SK-N-SH (cell line): ENCODE results near the gene KIF6. TPM values are rescaled to one million over a fixed set of nuclear protein-coding genes. Genes with fewer than 3 reads are reported as not detected.

Experiments used
- CTCF ChIA-PET: fragments of 300-600, 350-600 bp; formaldehyde crosslinking; extraction: SDS; loops from one replicate; lab custom pipeline; 2021; lab: Yijun Ruan, JAX
- POLR2A ChIA-PET: fragments of 350-600 bp; sonication (Branson Sonifier 250); formaldehyde crosslinking; extraction: SDS; loops from one replicate; lab custom pipeline; 2020; ENCODE audit warnings: antibody characterized with exemption, inconsistent platforms; lab: Yijun Ruan, JAX
- DNase-seq: peaks from one replicate; pipeline ENCODE4 v3.0.0; 2012
- H2AFZ ChIP-seq: fragments of 200-600 bp; sonication (generic); 2 replicates; pipeline ENCODE4 v1.8.1; 2016; ENCODE audit warnings: antibody characterized with exemption, mild to moderate bottlenecking, low read depth
- H3F3A ChIP-seq: fragments of 200-600 bp; sonication (generic); replicated peaks from 2 replicates; pipeline ENCODE3; 2016; ENCODE audit warnings: antibody characterized with exemption, mild to moderate bottlenecking; ENCODE audit not compliant: insufficient read depth
- H3K27ac ChIP-seq, 2 experiments: fragments of 200-500 bp in 1 of 2; fragments of 200-600 bp in 1 of 2; sonication (Bioruptor generic) in 1 of 2; sonication (generic), shearing (Covaris generic) in 1 of 2; 2 replicates each; pipeline versions ENCODE4 v1.5.1 to v1.6.1; 2014 to 2016; ENCODE audit warnings: low read depth in 2 of 2, inconsistent platforms in 1 of 2, low read length in 1 of 2, mild to moderate bottlenecking in 1 of 2, mixed read lengths in 1 of 2
- H3K27me3 ChIP-seq: fragments of 200-600 bp; sonication (generic), shearing (Covaris generic); 2 replicates; pipeline ENCODE4 v1.6.1; 2016; ENCODE audit warnings: mixed run types; ENCODE audit not compliant: insufficient read depth
- H3K36me3 ChIP-seq, 2 experiments: fragments of 200-500 bp in 1 of 2; fragments of 200-600 bp in 1 of 2; sonication (Bioruptor generic) in 1 of 2; sonication (generic) in 1 of 2; replicated peaks in 1 of 2; 2 replicates each; pipeline versions ENCODE3 to v1.5.1; 2014 to 2016; ENCODE audit warnings: low read length in 1 of 2, mild to moderate bottlenecking in 1 of 2; ENCODE audit not compliant: insufficient read depth in 2 of 2, control insufficient read depth in 1 of 2
- H3K4me1 ChIP-seq, 2 experiments: fragments of 200-500 bp in 1 of 2; fragments of 200-600 bp in 1 of 2; sonication (Bioruptor generic) in 1 of 2; sonication (generic), shearing (Covaris generic) in 1 of 2; 2 replicates each; pipeline versions ENCODE4 v1.5.1 to v1.6.1; 2014 to 2016; ENCODE audit warnings: low read depth in 1 of 2, low read length in 1 of 2, mixed run types in 1 of 2; ENCODE audit not compliant: insufficient read depth in 2 of 2, control insufficient read depth in 1 of 2
- H3K4me2 ChIP-seq: fragments of 200-600 bp; sonication (generic), shearing (Covaris generic); 2 replicates; pipeline ENCODE4 v1.6.1; 2017; ENCODE audit warnings: mixed run types
- H3K4me3 ChIP-seq, 2 experiments: fragments of 200-500 bp in 1 of 2; fragments of 200-600 bp in 1 of 2; sonication (Bioruptor generic) in 1 of 2; sonication (generic), shearing (Covaris generic) in 1 of 2; 2 replicates each; pipeline versions ENCODE4 v1.5.1 to v1.8.1; 2014 to 2016; ENCODE audit warnings: low read depth in 2 of 2, inconsistent platforms in 1 of 2, low read length in 1 of 2, mild to moderate bottlenecking in 1 of 2, mixed read lengths in 1 of 2, moderate library complexity in 1 of 2
- H3K79me2 ChIP-seq: fragments of 200-600 bp; sonication (generic); 2 replicates; pipeline ENCODE4 v1.8.1; 2017; ENCODE audit warnings: mild to moderate bottlenecking; ENCODE audit not compliant: insufficient read depth
- H3K9ac ChIP-seq: fragments of 200-600 bp; sonication (generic); 2 replicates; pipeline ENCODE4 v1.6.1; 2017; ENCODE audit warnings: mixed run types
- H3K9me2 ChIP-seq: fragments of 200-600 bp; sonication (generic); 2 replicates; pipeline ENCODE4 v1.6.1; 2017; ENCODE audit warnings: mixed run types
- H3K9me3 ChIP-seq: fragments of 200-600 bp; sonication (generic); 2 replicates; pipeline ENCODE4 v1.6.1; 2017; ENCODE audit warnings: mixed run types, mild to moderate bottlenecking, moderate library complexity
- H4K20me1 ChIP-seq: fragments of 200-600 bp; sonication (generic); 2 replicates; pipeline ENCODE4 v1.6.1; 2017; ENCODE audit warnings: mild to moderate bottlenecking, mixed run types; ENCODE audit not compliant: insufficient read depth
- CHD2 ChIP-seq: fragments of 150-350 bp; IDR thresholded peaks from 2 replicates; pipeline ENCODE4 v1.6.1; 2018; ENCODE audit warnings: low read length; ENCODE audit not compliant: partially characterized antibody
- EP300 ChIP-seq, 2 experiments: IDR thresholded peaks; 2 replicates each; pipeline versions ENCODE4 v1.4.0 to v1.6.1; 2012; ENCODE audit warnings: borderline replicate concordance in 1 of 2, low read depth in 1 of 2, low read length in 1 of 2
- EZH2phosphoT487 ChIP-seq: fragments of 200-600 bp; sonication (generic); IDR thresholded peaks from 2 replicates; pipeline ENCODE4 v1.6.1; 2017; ENCODE audit warnings: low read depth, mixed run types, mild to moderate bottlenecking, antibody characterized with exemption, moderate library complexity, borderline replicate concordance
- FOXJ3 ChIP-seq: sonication (generic); formaldehyde crosslinking; IDR thresholded peaks from 2 replicates; pipeline ENCODE4 v1.5.1; 2020; ENCODE audit warnings: mild to moderate bottlenecking, missing genetic modification reagents
- GABPA ChIP-seq: IDR thresholded peaks from 2 replicates; pipeline ENCODE4 v1.4.0; 2012; ENCODE audit warnings: low read depth, mild to moderate bottlenecking
- JUND ChIP-seq: IDR thresholded peaks from 2 replicates; pipeline ENCODE4 v1.4.0; 2012
- MAX ChIP-seq: IDR thresholded peaks from 2 replicates; pipeline ENCODE4 v1.4.0; 2012; ENCODE audit warnings: low read depth
- MEF2A ChIP-seq: IDR thresholded peaks from 2 replicates; pipeline ENCODE4 v1.4.0; 2012; ENCODE audit warnings: low read depth, borderline replicate concordance
- PBX3 ChIP-seq: IDR thresholded peaks from 2 replicates; pipeline ENCODE4; 2012
- RXRA ChIP-seq: IDR thresholded peaks from 2 replicates; pipeline ENCODE4 v1.4.0; 2012; ENCODE audit warnings: low read depth, mild to moderate bottlenecking, borderline replicate concordance
- TAF1 ChIP-seq: IDR thresholded peaks from 2 replicates; pipeline ENCODE4 v1.6.1; 2012; ENCODE audit warnings: low read depth, mild to moderate bottlenecking, low read length, moderate library complexity, borderline replicate concordance
- TCF12 ChIP-seq: IDR thresholded peaks from 2 replicates; pipeline ENCODE4 v1.4.0; 2012
- USF2 ChIP-seq: fragments of 150-350 bp; IDR thresholded peaks from 2 replicates; pipeline ENCODE4 v1.6.1; 2017; ENCODE audit warnings: antibody characterized with exemption, low read length, low read depth, borderline replicate concordance
- WGBS: methylation state at CpG from one replicate; pipeline ENCODE4 v1.1.6; 2017; ENCODE audit warnings: low lambda C conversion rate; 5-methylcytosine and 5-hydroxymethylcytosine counted together
- polyA plus RNA-seq, 3 experiments: library from polyadenylated mRNA; depleted of rRNA; stranded (reverse); fragments of >200 nt; gene quantifications; 2 replicates each; pipeline ENCODE4 v1.2.3, GENCODE V29; 2012
- TF ChIP-seq, protein P1 (sequence below): IDR thresholded peaks from 2 replicates; pipeline ENCODE4 v1.6.1; 2012; ENCODE audit warnings: mild to moderate bottlenecking, low read depth, low read length, moderate library complexity
- TF ChIP-seq, protein P2 (sequence below): fragments of 200-600 bp; sonication (generic); IDR thresholded peaks from 2 replicates; pipeline ENCODE4 v1.6.1; 2017; ENCODE audit warnings: antibody characterized with exemption, mild to moderate bottlenecking, moderate library complexity
- TF ChIP-seq, protein P3 (sequence below): IDR thresholded peaks from 2 replicates; pipeline ENCODE4 v1.4.0; 2012; ENCODE audit warnings: low read depth, borderline replicate concordance

The KIF6 gene
- polyA plus RNA-seq, 1 of the 3 experiments (the other 2 are of a cell fraction), result 0.13 TPM

DNA sequence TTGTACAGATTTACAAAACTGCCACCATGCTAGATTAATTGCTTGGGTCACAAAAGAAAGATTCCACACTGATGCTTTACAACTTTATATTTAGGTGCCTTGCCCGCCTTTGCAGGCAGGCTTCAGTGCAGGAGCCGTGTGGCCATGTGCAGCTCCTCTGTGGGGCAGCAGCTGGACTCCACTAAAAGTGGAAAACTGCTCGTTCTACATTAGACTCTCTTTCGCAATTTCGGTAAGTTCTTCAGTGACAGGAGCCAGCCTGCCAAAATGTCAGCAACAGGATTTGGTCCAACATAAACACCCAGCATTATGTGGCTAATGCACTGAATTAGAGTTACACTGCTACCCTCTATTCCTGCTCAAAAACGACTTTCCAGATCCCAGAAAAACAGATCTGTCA lies 228.3 kb downstream of the KIF6 start:
- Histone ChIP-seq H3K4me2 (no peak overlapping the region), H2AFZ (no peak overlapping the region), H3K79me2 (no peaks in the 10 kb centered on the region), H3K4me1 (no peaks in the 10 kb centered on the region), H3K9me2 (no peaks in the 10 kb centered on the region), H3K9me3 (no peaks in the 10 kb centered on the region), H3K9ac (no peak overlapping the region), H3F3A (no peaks in the 10 kb centered on the region), H3K36me3 (no peaks in the 10 kb centered on the region), H3K27ac (no peak overlapping the region), H3K4me3 (no peak overlapping the region), H4K20me1 (no peaks in the 10 kb centered on the region), H3K27me3 (no peaks in the 10 kb centered on the region)
- CTCF ChIA-PET, result no interaction called here
- no peak for DNase-seq
- POLR2A ChIA-PET, result no interaction called here
- WGBS, result 24% methylated on average over 6 of the region's 6 CpGs
- no peak for TF ChIP-seq USF2
- TF ChIP-seq PBX3, result no peak
- no peak for TF ChIP-seq EZH2phosphoT487
- TF ChIP-seq, protein P1, sequence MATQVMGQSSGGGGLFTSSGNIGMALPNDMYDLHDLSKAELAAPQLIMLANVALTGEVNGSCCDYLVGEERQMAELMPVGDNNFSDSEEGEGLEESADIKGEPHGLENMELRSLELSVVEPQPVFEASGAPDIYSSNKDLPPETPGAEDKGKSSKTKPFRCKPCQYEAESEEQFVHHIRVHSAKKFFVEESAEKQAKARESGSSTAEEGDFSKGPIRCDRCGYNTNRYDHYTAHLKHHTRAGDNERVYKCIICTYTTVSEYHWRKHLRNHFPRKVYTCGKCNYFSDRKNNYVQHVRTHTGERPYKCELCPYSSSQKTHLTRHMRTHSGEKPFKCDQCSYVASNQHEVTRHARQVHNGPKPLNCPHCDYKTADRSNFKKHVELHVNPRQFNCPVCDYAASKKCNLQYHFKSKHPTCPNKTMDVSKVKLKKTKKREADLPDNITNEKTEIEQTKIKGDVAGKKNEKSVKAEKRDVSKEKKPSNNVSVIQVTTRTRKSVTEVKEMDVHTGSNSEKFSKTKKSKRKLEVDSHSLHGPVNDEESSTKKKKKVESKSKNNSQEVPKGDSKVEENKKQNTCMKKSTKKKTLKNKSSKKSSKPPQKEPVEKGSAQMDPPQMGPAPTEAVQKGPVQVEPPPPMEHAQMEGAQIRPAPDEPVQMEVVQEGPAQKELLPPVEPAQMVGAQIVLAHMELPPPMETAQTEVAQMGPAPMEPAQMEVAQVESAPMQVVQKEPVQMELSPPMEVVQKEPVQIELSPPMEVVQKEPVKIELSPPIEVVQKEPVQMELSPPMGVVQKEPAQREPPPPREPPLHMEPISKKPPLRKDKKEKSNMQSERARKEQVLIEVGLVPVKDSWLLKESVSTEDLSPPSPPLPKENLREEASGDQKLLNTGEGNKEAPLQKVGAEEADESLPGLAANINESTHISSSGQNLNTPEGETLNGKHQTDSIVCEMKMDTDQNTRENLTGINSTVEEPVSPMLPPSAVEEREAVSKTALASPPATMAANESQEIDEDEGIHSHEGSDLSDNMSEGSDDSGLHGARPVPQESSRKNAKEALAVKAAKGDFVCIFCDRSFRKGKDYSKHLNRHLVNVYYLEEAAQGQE, result no peak
- TF ChIP-seq TAF1, result no peak
- TF ChIP-seq EP300 (IDR thresholded peaks at IDR 0.05; ENCODE audit: borderline replicate concordance in 1 of 2, low read depth in 1 of 2, low read length in 1 of 2), result no peak
- TF ChIP-seq, protein P2, sequence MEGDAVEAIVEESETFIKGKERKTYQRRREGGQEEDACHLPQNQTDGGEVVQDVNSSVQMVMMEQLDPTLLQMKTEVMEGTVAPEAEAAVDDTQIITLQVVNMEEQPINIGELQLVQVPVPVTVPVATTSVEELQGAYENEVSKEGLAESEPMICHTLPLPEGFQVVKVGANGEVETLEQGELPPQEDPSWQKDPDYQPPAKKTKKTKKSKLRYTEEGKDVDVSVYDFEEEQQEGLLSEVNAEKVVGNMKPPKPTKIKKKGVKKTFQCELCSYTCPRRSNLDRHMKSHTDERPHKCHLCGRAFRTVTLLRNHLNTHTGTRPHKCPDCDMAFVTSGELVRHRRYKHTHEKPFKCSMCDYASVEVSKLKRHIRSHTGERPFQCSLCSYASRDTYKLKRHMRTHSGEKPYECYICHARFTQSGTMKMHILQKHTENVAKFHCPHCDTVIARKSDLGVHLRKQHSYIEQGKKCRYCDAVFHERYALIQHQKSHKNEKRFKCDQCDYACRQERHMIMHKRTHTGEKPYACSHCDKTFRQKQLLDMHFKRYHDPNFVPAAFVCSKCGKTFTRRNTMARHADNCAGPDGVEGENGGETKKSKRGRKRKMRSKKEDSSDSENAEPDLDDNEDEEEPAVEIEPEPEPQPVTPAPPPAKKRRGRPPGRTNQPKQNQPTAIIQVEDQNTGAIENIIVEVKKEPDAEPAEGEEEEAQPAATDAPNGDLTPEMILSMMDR, result no peak
- no peak for TF ChIP-seq RXRA
- TF ChIP-seq, protein P3, sequence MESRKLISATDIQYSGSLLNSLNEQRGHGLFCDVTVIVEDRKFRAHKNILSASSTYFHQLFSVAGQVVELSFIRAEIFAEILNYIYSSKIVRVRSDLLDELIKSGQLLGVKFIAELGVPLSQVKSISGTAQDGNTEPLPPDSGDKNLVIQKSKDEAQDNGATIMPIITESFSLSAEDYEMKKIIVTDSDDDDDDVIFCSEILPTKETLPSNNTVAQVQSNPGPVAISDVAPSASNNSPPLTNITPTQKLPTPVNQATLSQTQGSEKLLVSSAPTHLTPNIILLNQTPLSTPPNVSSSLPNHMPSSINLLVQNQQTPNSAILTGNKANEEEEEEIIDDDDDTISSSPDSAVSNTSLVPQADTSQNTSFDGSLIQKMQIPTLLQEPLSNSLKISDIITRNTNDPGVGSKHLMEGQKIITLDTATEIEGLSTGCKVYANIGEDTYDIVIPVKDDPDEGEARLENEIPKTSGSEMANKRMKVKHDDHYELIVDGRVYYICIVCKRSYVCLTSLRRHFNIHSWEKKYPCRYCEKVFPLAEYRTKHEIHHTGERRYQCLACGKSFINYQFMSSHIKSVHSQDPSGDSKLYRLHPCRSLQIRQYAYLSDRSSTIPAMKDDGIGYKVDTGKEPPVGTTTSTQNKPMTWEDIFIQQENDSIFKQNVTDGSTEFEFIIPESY, result no peak
- TF ChIP-seq JUND, result no peak
- TF ChIP-seq MAX, result no peak
- no peak for TF ChIP-seq GABPA
- no peak for TF ChIP-seq CHD2
- TF ChIP-seq TCF12, result no peak
- TF ChIP-seq MEF2A, result no peak
- TF ChIP-seq FOXJ3, result no peak
